Naive B cell (primary cell): ENCODE data around the gene SEC14L2. TPM values are rescaled to one million over a fixed set of nuclear protein-coding genes. Genes with fewer than 3 reads are reported as not detected.
"Not testable (repeated sequence)": the region's sequence is repeated elsewhere in the genome, so short reads cannot be mapped to it uniquely, and the experiment has no call there.

Source experiments
- ATAC-seq, 2 donors: fragments of 150-1000 bp; cut with Tn5 transposase; 2 replicates each; pipeline ENCODE4 v1.10.0; 2021; ENCODE audit warnings: low read depth in 2 of 2, mild to moderate bottlenecking in 2 of 2, moderate library complexity in 2 of 2
- DNase-seq: peaks from one replicate; pipeline ENCODE4 v3.0.0; 2022
- H3K27ac Mint-ChIP-seq, 6 donors: one replicate each; pipeline ENCODE4 v1.8.0; 2020 to 2022; ENCODE audit warnings: mild to moderate bottlenecking in 6 of 6, mixed read lengths in 6 of 6, moderate library complexity in 5 of 6, inconsistent platforms in 2 of 6
- H3K27me3 Mint-ChIP-seq, 3 donors: one replicate each; pipeline ENCODE4 v1.8.0; 2021 to 2022; ENCODE audit warnings: mixed read lengths in 3 of 3, mild to moderate bottlenecking in 1 of 3
- H3K36me3 Mint-ChIP-seq, 2 donors: one replicate each; pipeline ENCODE4 v1.8.0; 2020 to 2022; ENCODE audit warnings: mixed read lengths in 2 of 2, inconsistent platforms in 1 of 2, mild to moderate bottlenecking in 1 of 2
- H3K4me1 Mint-ChIP-seq, 3 donors: one replicate each; pipeline ENCODE4 v1.8.0; 2020 to 2022; ENCODE audit warnings: mixed read lengths in 3 of 3, inconsistent platforms in 1 of 3, mild to moderate bottlenecking in 1 of 3, moderate library complexity in 1 of 3
- H3K4me3 Mint-ChIP-seq, 8 donors: one replicate each; pipeline ENCODE4 v1.8.0; 2020 to 2022; ENCODE audit warnings: mild to moderate bottlenecking in 8 of 8, mixed read lengths in 8 of 8, moderate library complexity in 8 of 8, inconsistent platforms in 2 of 8
- H3K9me3 Mint-ChIP-seq, 7 donors: one replicate each; pipeline ENCODE4 v1.8.0; 2020 to 2022; ENCODE audit warnings: mixed read lengths in 7 of 7, mild to moderate bottlenecking in 5 of 7, inconsistent platforms in 2 of 7, moderate library complexity in 1 of 7
- polyA plus RNA-seq, 6 donors: library from polyadenylated mRNA; unstranded; fragments of 300-500 nt; fragmentation: Illumina TruSeq; gene quantifications; one replicate each; pipeline ENCODE4 v1.2.3, GENCODE V29; 2021; ENCODE audit warnings: low read depth in 6 of 6

The SEC14L2 gene
- polyA plus RNA-seq, 6 donors from 2014 or later = 0.60 to 2.6 (median 1.0) TPM

GRCh38 chr22:30444632-30445437 lies 48.0 kb downstream of the SEC14L2 start:
- peaks cover 11 to 27% (median 23%) of the 10 kb centered on the region in 3 donors for H3K4me1 Mint-ChIP-seq
- peaks cover 35 to 64% (median 62%) of the 10 kb centered on the region in 3 donors for H3K27me3 Mint-ChIP-seq
- H3K27ac Mint-ChIP-seq = peak overlapping the region in 1 of 6 donors; percentile 72
- ATAC-seq (peak; percentile 21 to 54), DNase-seq (peak; percentile 28)
- peaks cover 0 to 10% of the 10 kb centered on the region in 2 donors for H3K36me3 Mint-ChIP-seq
- H3K9me3 Mint-ChIP-seq = peaks cover 0 to 10% (median 3%) of the 10 kb centered on the region in 7 donors
- peak overlapping the region in 2 of 8 donors; percentile 37 to 52 for H3K4me3 Mint-ChIP-seq

- H3K27me3 Mint-ChIP-seq = peaks cover 30 to 62% (median 62%) of the 10 kb centered on the region in 3 donors
- DNase-seq (no peak), ATAC-seq (no peak)
- H3K9me3 Mint-ChIP-seq = peaks cover 0 to 10% (median 3%) of the 10 kb centered on the region in 7 donors
- no peak overlapping the region for H3K4me3 Mint-ChIP-seq
- H3K36me3 Mint-ChIP-seq = peaks cover 0 to 10% of the 10 kb centered on the region in 2 donors
- H3K4me1 Mint-ChIP-seq = peaks cover 11 to 23% (median 22%) of the 10 kb centered on the region in 3 donors
- H3K27ac Mint-ChIP-seq = peak overlapping the region in 1 of 6 donors; percentile 38
These were observed 48.8 kb downstream of the SEC14L2 start for GRCh38 chr22:30445438-30446145.

GRCh38 chr22:30447656-30448055 lies 50.8 kb downstream of the SEC14L2 start:
- ATAC-seq = no peak
- H3K9me3 Mint-ChIP-seq = peaks cover 0 to 5% (median 0%) of the 10 kb centered on the region in 7 donors

GRCh38 chr22:30451488-30451887 lies 54.7 kb downstream of the SEC14L2 start:
- not testable (repeated sequence) for ATAC-seq, H3K4me1 Mint-ChIP-seq, H3K36me3 Mint-ChIP-seq, H3K27ac Mint-ChIP-seq, H3K9me3 Mint-ChIP-seq, H3K4me3 Mint-ChIP-seq, DNase-seq
- peaks cover 16 to 48% (median 41%) of the 10 kb centered on the region in 3 donors for H3K27me3 Mint-ChIP-seq

More at GRCh38 chr22:30447656-30448055, 50.8 kb downstream of the SEC14L2 start:
- peak overlapping the region in 1 of 6 donors; percentile 44 for H3K27ac Mint-ChIP-seq
- DNase-seq = no peak
- H3K4me3 Mint-ChIP-seq = no peak overlapping the region
- H3K4me1 Mint-ChIP-seq = peaks cover 4 to 14% (median 12%) of the 10 kb centered on the region in 3 donors
- peaks cover 29 to 70% (median 63%) of the 10 kb centered on the region in 3 donors for H3K27me3 Mint-ChIP-seq
- H3K36me3 Mint-ChIP-seq = peaks cover 0 to 10% of the 10 kb centered on the region in 2 donors

- Mint-ChIP-seq H3K36me3 (no peaks in the 10 kb centered on the region), H3K27me3 (peaks cover 11 to 44% (median 42%) of the 10 kb centered on the region in 3 donors), H3K4me3 (no peak overlapping the region), H3K4me1 (no peaks in the 10 kb centered on the region), H3K9me3 (peaks cover 0 to 2% (median 0%) of the 10 kb centered on the region in 7 donors), H3K27ac (peak overlapping the region in 1 of 6 donors; percentile 60)
- DNase-seq (no peak), ATAC-seq (no peak)
These were observed 56.0 kb downstream of the SEC14L2 start for GRCh38 chr22:30452861-30453260.

GRCh38 chr22:30453731-30454510 lies 57.1 kb downstream of the SEC14L2 start:
- DNase-seq = no peak
- H3K4me3 Mint-ChIP-seq = peak overlapping the region in 1 of 8 donors; percentile 10
- peaks cover 0 to 2% (median 0%) of the 10 kb centered on the region in 7 donors for H3K9me3 Mint-ChIP-seq
- peaks cover 9 to 38% (median 37%) of the 10 kb centered on the region in 3 donors for H3K27me3 Mint-ChIP-seq
- no peaks in the 10 kb centered on the region for H3K4me1 Mint-ChIP-seq
- no peak for ATAC-seq
- H3K27ac Mint-ChIP-seq = no peak overlapping the region
- no peaks in the 10 kb centered on the region for H3K36me3 Mint-ChIP-seq

GRCh38 chr22:30455075-30455840 lies 58.4 kb downstream of the SEC14L2 start:
- H3K4me1 Mint-ChIP-seq = no peaks in the 10 kb centered on the region
- no peak overlapping the region for H3K27ac Mint-ChIP-seq
- H3K4me3 Mint-ChIP-seq = no peak overlapping the region
- H3K27me3 Mint-ChIP-seq = peaks cover 21 to 46% (median 36%) of the 10 kb centered on the region in 3 donors
- ATAC-seq (no peak), DNase-seq (no peak)
- peaks cover 0 to 4% of the 10 kb centered on the region in 2 donors for H3K36me3 Mint-ChIP-seq
- H3K9me3 Mint-ChIP-seq = peaks cover 0 to 4% (median 0%) of the 10 kb centered on the region in 7 donors

- Mint-ChIP-seq H3K4me1 (no peaks in the 10 kb centered on the region), H3K9me3 (peaks cover 0 to 4% (median 0%) of the 10 kb centered on the region in 7 donors), H3K27ac (no peak overlapping the region), H3K27me3 (peaks cover 18 to 41% (median 28%) of the 10 kb centered on the region in 3 donors), H3K36me3 (peaks cover 0 to 4% of the 10 kb centered on the region in 2 donors), H3K4me3 (no peak overlapping the region)
- ATAC-seq (no peak), DNase-seq (no peak)
These were observed 61.2 kb downstream of the SEC14L2 start for GRCh38 chr22:30457981-30458380.

GRCh38 chr22:30459181-30460052 lies 62.6 kb downstream of the SEC14L2 start:
- H3K4me1 Mint-ChIP-seq = no peaks in the 10 kb centered on the region
- H3K9me3 Mint-ChIP-seq = peaks cover 0 to 4% (median 0%) of the 10 kb centered on the region in 7 donors
- ATAC-seq = peak in 1 of 2 donors; percentile 65
- peaks cover 18 to 40% (median 33%) of the 10 kb centered on the region in 3 donors for H3K27me3 Mint-ChIP-seq
- peaks cover 0 to 4% of the 10 kb centered on the region in 2 donors for H3K36me3 Mint-ChIP-seq
- H3K27ac Mint-ChIP-seq = peak overlapping the region in 1 of 6 donors; percentile 79
- H3K4me3 Mint-ChIP-seq = no peak overlapping the region
- no peak for DNase-seq

GRCh38 chr22:30460147-30460546 lies 63.3 kb downstream of the SEC14L2 start:
- no peak for ATAC-seq
- Mint-ChIP-seq H3K4me3 (no peak overlapping the region), H3K27me3 (peaks cover 23 to 47% (median 39%) of the 10 kb centered on the region in 3 donors), H3K4me1 (no peaks in the 10 kb centered on the region), H3K27ac (no peak overlapping the region), H3K9me3 (peaks cover 0 to 9% (median 2%) of the 10 kb centered on the region in 7 donors), H3K36me3 (peaks cover 4 to 6% of the 10 kb centered on the region in 2 donors)
- DNase-seq = no peak

- Mint-ChIP-seq H3K36me3 (peaks cover 4 to 10% of the 10 kb centered on the region in 2 donors), H3K27me3 (peaks cover 25 to 52% (median 40%) of the 10 kb centered on the region in 3 donors), H3K9me3 (peaks cover 0 to 13% (median 2%) of the 10 kb centered on the region in 7 donors)
- H3K27ac Mint-ChIP-seq, ATAC-seq, H3K4me3 Mint-ChIP-seq, H3K4me1 Mint-ChIP-seq, DNase-seq: not testable (repeated sequence)
These were observed 63.7 kb downstream of the SEC14L2 start for GRCh38 chr22:30460555-30460954.
